ENCODE data around the gene TXNDC16. TPM values are rescaled to one million over a fixed set of nuclear protein-coding genes. Genes with fewer than 3 reads are reported as not detected.

TXNDC16 gene
- total RNA-seq, 1 experiment from 2014 or later: 10.9 TPM

GRCh38 chr14:52400846-52401245 is 151.5 kb downstream of the TXNDC16 start:
- Mint-ChIP-seq H3K9me3 (peaks cover 16% of the 10 kb centered on the region), H3K27me3 (ENCODE audit: low read depth) (no peaks in the 10 kb centered on the region; the same call in 1 of the 2 replicates), H3K36me3 (peaks cover 4% of the 10 kb centered on the region; the same call in 1 of the 2 replicates), H3K4me3 (no peak overlapping the region), H3K27ac (no peak overlapping the region), H3K4me1 (peaks cover 10% of the 10 kb centered on the region; the same call in 1 of the 2 replicates)
- ATAC-seq: no peak
- CTCF ChIA-PET: interaction anchor here (0.8 to 1.8 kb wide), 4 partner anchors 10 to 48 kb away, joined by 3 to 9 read pairs (median 4); no protein-coding TSS in a partner anchor
- no peak for TF ChIP-seq ZNF232 (CRISPR knock-in tag; IDR thresholded peaks at IDR 0.05)
- no peak for TF ChIP-seq PRDM15 (CRISPR knock-in tag; IDR thresholded peaks at IDR 0.05)
- TF ChIP-seq NR3C1 (CRISPR knock-in tag; conservative IDR thresholded peaks at IDR 0.05; ENCODE audit: low read depth): no peak
- TF ChIP-seq SP1 (CRISPR knock-in tag; conservative IDR thresholded peaks at IDR 0.05): no peak
- no peak for TF ChIP-seq ZMAT4 (CRISPR knock-in tag; IDR thresholded peaks at IDR 0.05)
- no peak for TF ChIP-seq TP53 (CRISPR knock-in tag; IDR thresholded peaks at IDR 0.05)
- no peak for TF ChIP-seq KAT7 (CRISPR knock-in tag; IDR thresholded peaks at IDR 0.05; ENCODE audit: borderline replicate concordance)
- TF ChIP-seq ZNF263 (CRISPR knock-in tag; IDR thresholded peaks at IDR 0.05; ENCODE audit: low read depth): no peak
- POLR2A ChIA-PET: no interaction called here
- DNase-seq (ENCODE audit: low spot score): no peak

GRCh38 chr14:52399921-52400595 is 152.2 kb downstream of the TXNDC16 start:
- Mint-ChIP-seq H3K27ac (no peak overlapping the region), H3K4me1 (peaks cover 10% of the 10 kb centered on the region; the same call in 1 of the 2 replicates), H3K36me3 (peaks cover 4% of the 10 kb centered on the region; the same call in 1 of the 2 replicates), H3K4me3 (no peak overlapping the region), H3K27me3 (ENCODE audit: low read depth) (no peaks in the 10 kb centered on the region; the same call in 1 of the 2 replicates), H3K9me3 (peaks cover 16% of the 10 kb centered on the region)
- POLR2A ChIA-PET: no interaction called here
- TF ChIP-seq MYBL2 (CRISPR knock-in tag; IDR thresholded peaks at IDR 0.05) (no peak), JUN (CRISPR knock-in tag; IDR thresholded peaks at IDR 0.05) (no peak), ZNF138 (CRISPR knock-in tag; conservative IDR thresholded peaks at IDR 0.05) (no peak), NFE2L1 (CRISPR knock-in tag; IDR thresholded peaks at IDR 0.05) (no peak), GTF2I (CRISPR knock-in tag; conservative IDR thresholded peaks at IDR 0.05) (no peak), ZBTB21 (CRISPR knock-in tag; IDR thresholded peaks at IDR 0.05; ENCODE audit: borderline replicate concordance) (no peak)
- DNase-seq (ENCODE audit: low spot score) (no peak), ATAC-seq (peak; percentile 61)
- CTCF ChIA-PET: interaction anchor here (0.8 to 1.8 kb wide), 3 partner anchors 12 to 47 kb away, joined by 3 to 9 read pairs (median 5); no protein-coding TSS in a partner anchor

DNA sequence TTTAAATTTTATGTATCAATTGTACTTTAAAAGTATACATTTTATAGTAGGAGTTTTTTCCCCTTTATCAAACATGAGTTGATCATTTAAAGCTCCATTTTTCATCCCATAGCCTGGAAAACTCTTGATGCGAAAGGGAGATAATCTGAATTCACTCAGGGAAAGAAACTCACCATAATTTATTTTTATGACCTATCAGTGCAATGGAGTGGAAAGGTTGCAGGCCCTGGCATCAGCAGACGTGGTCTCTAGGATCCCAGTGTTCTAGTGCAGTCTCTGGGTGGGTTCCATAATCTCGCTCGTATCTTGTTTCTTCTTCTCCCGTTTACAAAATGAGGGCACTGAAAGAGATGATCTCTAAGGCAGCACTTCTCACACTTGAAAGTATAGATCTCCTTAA is 153.2 kb downstream of the TXNDC16 start:
- Mint-ChIP-seq H3K27ac (no peak overlapping the region), H3K9me3 (peaks cover 16% of the 10 kb centered on the region), H3K4me1 (peaks cover 10% of the 10 kb centered on the region; the same call in 1 of the 2 replicates), H3K36me3 (peaks cover 4% of the 10 kb centered on the region; the same call in 1 of the 2 replicates), H3K4me3 (no peak overlapping the region), H3K27me3 (ENCODE audit: low read depth) (no peaks in the 10 kb centered on the region; the same call in 1 of the 2 replicates)
- TF ChIP-seq FOXK1 (CRISPR knock-in tag; IDR thresholded peaks at IDR 0.05): no peak
- TF ChIP-seq, protein P1, sequence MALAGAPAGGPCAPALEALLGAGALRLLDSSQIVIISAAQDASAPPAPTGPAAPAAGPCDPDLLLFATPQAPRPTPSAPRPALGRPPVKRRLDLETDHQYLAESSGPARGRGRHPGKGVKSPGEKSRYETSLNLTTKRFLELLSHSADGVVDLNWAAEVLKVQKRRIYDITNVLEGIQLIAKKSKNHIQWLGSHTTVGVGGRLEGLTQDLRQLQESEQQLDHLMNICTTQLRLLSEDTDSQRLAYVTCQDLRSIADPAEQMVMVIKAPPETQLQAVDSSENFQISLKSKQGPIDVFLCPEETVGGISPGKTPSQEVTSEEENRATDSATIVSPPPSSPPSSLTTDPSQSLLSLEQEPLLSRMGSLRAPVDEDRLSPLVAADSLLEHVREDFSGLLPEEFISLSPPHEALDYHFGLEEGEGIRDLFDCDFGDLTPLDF (CRISPR knock-in tag; IDR thresholded peaks at IDR 0.05): no peak
- no peak for DNase-seq (ENCODE audit: low spot score)
- ChIA-PET POLR2A (no interaction called here), CTCF (no interaction called here)
- no peak for ATAC-seq
